ENCODE data around the gene ABHD17C.

Gene ABHD17C

GRCh38 chr15:80747317-80748053 lies 52.4 kb downstream of the ABHD17C start:
- TF ChIP-seq CTCF (IDR thresholded peaks at IDR 0.05; ENCODE audit: control insufficient read depth, extremely low read depth, insufficient read depth): no peak
- DNase-seq (ENCODE audit: low read depth): no peak
- H3K4me3 ChIP-seq (ENCODE audit: low read depth, low read length): no peak overlapping the region

GRCh38 chr15:80749589-80749988 lies 54.5 kb downstream of the ABHD17C start:
- peak overlapping the region; percentile 24; the same call in 1 of the 2 replicates for H3K4me3 ChIP-seq (ENCODE audit: low read depth, low read length)
- peak; percentile 97 for DNase-seq (ENCODE audit: low read depth)
- 0 out of 2 replicates have a peak, but pooled peaks have one; percentile 15 for TF ChIP-seq CTCF (IDR thresholded peaks at IDR 0.05; ENCODE audit: control insufficient read depth, extremely low read depth, insufficient read depth)

- no peak for DNase-seq (ENCODE audit: low read depth)
- TF ChIP-seq CTCF (IDR thresholded peaks at IDR 0.05; ENCODE audit: control insufficient read depth, extremely low read depth, insufficient read depth): no peak
- H3K4me3 ChIP-seq (ENCODE audit: low read depth, low read length): no peak overlapping the region
Observed at GRCh38 chr15:80750575-80750974, 55.5 kb downstream of the ABHD17C start.

GRCh38 chr15:80752204-80752603 lies 57.1 kb downstream of the ABHD17C start:
- DNase-seq (ENCODE audit: low read depth): no peak
- H3K4me3 ChIP-seq (ENCODE audit: low read depth, low read length): no peak overlapping the region
- no peak for TF ChIP-seq CTCF (IDR thresholded peaks at IDR 0.05; ENCODE audit: control insufficient read depth, extremely low read depth, insufficient read depth)

- TF ChIP-seq CTCF (IDR thresholded peaks at IDR 0.05; ENCODE audit: control insufficient read depth, extremely low read depth, insufficient read depth): no peak
- DNase-seq (ENCODE audit: low read depth): no peak
- H3K4me3 ChIP-seq (ENCODE audit: low read depth, low read length): no peak overlapping the region
Observed at GRCh38 chr15:80753161-80753560, 58.1 kb downstream of the ABHD17C start.

- DNase-seq (ENCODE audit: low read depth): no peak
- no peak for TF ChIP-seq CTCF (IDR thresholded peaks at IDR 0.05; ENCODE audit: control insufficient read depth, extremely low read depth, insufficient read depth)
- H3K4me3 ChIP-seq (ENCODE audit: low read depth, low read length): no peak overlapping the region
Observed at GRCh38 chr15:80754014-80754413, 58.9 kb downstream of the ABHD17C start.

GRCh38 chr15:80755885-80756284 lies 60.8 kb downstream of the ABHD17C start:
- no peak for TF ChIP-seq CTCF (IDR thresholded peaks at IDR 0.05; ENCODE audit: control insufficient read depth, extremely low read depth, insufficient read depth)
- DNase-seq (ENCODE audit: low read depth): no peak
- H3K4me3 ChIP-seq (ENCODE audit: low read depth, low read length): no peak overlapping the region

All from LNCaP clone FGC (cell line).